IPS-18c (cell line): Measurements from ENCODE around the gene NUTM1.
"Not testable (repeated sequence)": the region's sequence is repeated elsewhere in the genome, so short reads cannot be mapped to it uniquely, and the experiment has no call there.

Experiments
- H3K4me3 ChIP-seq: 2 replicates; pipeline ENCODE4 v1.7.0; 2013; ENCODE audit warnings: low read depth, mild to moderate bottlenecking, low read length, moderate library complexity; ENCODE audit not compliant: insufficient read depth
- H3K9me3 ChIP-seq: one replicate; pipeline ENCODE4 v1.6.1; 2013; ENCODE audit warnings: mild to moderate bottlenecking, low read length, moderate library complexity; ENCODE audit not compliant: control insufficient read depth, insufficient read depth

Gene NUTM1

DNA sequence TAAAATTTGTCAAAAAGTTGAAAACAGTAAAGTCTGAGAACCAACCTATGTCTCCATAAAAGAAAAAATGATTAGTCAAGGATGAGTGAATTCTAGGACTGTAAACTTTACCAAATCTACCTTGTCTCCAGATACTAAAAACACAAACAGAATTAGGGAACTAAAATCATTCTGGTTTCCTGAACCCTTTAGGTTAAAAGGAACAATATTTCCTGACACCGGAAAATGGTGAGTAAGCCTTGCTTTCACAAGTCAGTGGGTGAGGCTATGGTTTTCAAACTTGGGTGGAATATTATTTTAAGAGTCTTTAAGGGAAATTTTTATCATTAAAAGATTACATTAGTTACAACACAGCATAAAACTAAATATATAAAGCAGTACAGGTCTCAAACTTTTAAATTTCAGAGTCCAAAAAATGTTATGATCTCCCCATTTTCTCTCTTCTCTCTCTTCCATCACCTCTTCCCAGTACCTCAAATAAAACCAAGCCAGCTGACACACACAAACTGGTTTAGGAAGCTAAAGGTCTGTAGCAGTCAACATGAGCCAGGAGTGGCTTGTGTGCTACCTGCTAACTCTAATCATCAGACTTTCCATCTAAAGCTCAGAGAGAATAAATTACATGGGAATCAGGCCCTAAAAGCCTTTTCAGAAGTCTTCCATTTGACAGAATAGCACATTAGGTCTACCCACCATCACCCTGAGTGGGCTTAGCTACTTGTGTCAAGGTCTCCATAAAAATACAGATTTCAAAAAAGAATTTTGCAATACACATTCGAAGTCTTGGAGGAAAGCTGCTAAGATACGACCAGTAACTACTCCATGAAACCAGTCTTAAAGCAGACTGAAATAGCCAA, 7.7 kb upstream of the NUTM1 start:
- H3K9me3 ChIP-seq = peaks cover 3% of the 10 kb centered on the region
- no peak overlapping the region for H3K4me3 ChIP-seq

DNA sequence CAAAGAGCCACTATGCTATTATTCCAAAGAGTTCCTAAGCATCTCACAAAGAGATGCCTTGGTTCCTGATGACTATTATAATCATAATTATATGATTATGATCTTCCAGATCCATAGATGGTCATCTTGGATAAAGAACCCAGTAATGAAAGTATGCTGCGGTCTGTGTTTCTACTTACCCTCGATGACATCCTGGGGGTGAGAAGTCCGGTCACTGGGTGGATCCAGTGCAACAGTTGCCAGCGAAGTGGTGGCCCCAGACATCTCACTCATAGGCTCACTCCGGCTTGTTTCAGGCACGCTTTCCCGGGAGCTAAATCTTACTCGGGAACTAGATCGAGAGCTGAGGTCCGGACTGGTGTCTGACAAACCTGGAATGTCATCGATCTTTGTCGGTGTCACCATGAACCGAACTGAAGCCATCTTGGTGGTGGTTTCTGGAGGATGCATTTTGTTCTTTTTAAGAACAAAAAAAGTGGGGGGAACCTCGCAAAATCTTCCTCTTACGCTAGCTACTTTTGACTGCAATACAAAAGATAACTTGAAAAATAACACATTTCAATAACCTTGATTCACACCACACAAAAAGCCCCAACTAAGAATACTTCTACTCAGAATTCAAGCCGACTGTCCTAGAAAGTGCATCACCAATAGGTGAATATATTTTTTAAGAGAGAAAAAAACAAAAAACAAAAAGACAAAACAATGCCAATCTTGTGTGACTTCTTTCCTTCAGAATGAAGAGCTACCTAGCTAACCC, 6.7 kb upstream of the NUTM1 start:
- H3K4me3 ChIP-seq = peak overlapping the region; percentile 76; the same call in 1 of the 2 replicates
- H3K9me3 ChIP-seq = peaks cover 3% of the 10 kb centered on the region

DNA sequence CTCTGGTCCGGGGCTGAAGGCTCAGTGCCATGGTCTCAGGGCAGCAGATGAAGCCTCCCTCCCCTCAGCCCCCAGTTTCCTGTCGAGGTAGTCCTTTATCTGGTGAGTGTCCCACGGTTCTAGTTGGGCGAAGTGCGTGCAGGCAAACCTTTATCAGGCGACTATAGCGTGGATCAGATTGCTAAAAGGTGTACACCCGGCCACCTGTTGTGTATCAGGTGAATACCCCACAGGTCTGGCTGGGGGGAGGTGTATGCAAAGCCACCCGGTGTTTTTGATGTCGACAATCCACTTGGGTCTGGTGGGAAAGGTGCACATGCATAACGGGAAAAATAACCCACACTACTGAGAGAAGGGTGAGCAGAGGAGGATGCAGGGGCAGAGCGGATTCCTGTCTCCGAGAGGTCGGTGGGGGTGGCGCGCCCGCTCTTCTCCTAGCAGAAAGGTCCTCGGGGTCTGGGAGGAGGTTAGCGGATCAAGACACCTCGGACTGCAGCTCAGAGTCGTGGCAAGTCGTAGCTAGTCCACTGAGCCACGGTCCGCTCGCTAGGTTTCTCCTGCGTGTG, 6.0 kb upstream of the NUTM1 start:
- peaks cover 3% of the 10 kb centered on the region for H3K9me3 ChIP-seq
- peak overlapping the region; percentile 76 for H3K4me3 ChIP-seq

DNA sequence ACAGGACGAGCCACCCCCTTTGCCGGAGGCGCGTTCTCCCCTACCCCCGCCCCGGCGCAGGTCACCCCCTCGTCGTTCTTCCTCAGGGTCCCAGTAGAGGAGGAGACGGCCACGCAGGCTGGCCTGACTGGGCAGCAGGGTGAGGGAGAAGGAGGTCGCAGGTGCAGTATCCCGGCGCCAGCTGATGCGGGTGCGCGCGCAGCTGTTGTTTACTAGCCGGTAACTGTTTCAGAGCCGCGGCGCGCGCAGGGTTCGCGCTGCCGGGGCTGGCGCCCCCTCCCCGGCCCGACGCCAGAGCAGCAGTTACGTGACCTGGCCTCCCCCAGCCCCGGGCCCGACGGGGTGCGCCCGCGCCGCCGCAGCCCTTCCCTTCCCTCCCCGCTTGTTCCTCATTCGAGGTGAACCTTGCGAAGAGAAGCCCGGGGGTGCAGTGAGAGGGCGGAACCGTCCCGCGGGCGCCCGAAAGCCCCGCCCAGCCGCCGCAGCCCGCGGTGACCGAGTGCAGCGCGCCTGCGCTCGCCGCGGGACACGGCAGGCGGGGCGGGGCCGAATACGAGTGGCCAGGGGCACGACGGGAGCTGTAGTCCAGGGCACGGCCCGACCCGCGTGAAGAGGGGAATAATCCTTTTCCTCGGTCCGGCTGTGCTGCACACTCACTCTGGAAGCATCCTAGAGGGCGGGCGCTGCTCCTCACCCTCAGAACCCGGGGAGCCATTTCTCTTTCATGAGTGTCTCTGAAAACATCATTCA, 5.4 kb upstream of the NUTM1 start, which contains the start of gene SLC12A6:
Gene SLC12A6 (minus strand): TSS at position 225 of the 750 bp plus-strand sequence. CDS start 1,101 bp downstream, outside the sequence.
- H3K9me3 ChIP-seq = peaks cover 3% of the 10 kb centered on the region
- H3K4me3 ChIP-seq = peak within 1 kb of the TSS; percentile 76

DNA sequence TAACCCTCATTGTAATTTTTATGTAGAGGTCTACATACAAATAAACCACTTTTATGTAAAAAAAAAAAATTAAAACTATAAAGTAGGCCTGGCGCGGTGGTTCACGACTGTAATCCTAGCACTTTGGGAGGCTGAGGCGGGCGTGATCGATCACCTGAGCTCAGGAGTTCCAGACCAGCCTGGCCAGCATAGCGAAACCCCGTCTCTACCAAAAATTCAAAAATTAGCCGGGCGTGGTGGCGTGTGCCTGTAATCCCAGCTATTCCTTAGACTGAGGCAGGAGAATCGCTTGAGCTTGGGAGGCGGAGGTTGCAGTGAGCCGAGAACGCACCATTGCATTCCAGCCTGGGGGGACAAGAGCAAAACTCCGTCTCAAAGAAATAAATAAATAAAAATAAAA, 4.8 kb upstream of the NUTM1 start:
- H3K4me3 ChIP-seq = peak overlapping the region; percentile 76

DNA sequence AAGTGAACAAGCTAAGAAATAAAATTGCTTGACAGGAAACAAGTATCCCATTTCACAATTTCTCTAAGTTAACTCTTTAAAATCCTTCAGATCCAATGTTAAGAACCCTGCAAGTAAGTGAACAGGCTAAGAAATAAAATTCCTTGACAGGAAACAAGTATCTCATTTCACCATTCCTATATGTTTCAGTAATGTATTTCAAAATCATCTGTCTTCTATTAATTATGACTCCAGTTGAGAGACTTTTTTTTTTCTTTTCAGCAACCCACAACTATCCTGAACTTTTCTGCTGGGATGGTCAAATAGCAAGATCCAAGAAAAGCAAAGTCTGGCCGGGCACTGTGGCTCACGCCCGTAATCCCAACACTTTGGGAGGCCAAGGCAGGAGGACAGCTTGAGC, 3.2 kb upstream of the NUTM1 start:
- H3K9me3 ChIP-seq = no peaks in the 10 kb centered on the region

More for the DNA sequence above, 4.8 kb upstream of the NUTM1 start:
- H3K9me3 ChIP-seq = peaks cover 1% of the 10 kb centered on the region

DNA sequence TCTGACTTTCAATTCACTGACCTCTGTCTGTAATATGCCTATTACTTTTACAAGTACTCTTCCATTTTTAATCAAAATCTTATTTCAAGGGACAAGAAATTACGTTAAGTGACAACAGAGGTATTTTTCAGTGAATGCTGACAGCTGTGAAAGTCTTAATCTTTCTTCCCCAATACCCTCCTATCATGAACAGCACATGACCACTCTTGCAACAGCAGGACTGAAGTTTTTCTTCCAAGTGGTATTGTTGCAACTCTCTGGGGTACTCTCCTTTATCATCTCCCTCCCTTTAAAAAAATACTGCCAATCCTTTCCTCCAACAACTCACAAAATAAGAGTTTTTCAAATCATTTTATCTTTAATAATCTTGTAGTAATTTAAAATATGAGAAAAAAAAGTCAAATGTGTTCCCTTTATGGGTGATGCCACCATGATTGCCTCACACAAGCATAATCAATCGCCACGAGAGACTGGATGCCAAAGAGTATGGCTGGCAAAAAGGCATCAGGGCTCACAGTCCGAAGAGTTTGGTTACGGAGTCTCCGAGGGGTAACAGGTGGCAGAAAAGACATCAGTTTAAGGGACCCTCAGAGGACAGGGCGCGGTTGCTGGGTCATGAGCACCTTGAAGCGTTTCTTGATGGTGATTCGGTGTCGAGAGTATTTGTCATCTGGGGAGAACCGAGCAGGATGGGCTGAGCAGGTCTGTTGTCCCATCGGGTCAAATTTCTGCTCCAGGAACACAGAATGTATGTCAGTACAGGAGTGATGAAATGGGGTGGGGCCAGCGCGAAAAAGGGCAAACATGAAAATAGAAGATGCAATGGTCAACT, 1.5 kb upstream of the NUTM1 start:
- H3K4me3 ChIP-seq = peak overlapping the region; percentile 79; the same call in 1 of the 2 replicates
- H3K9me3 ChIP-seq = no peaks in the 10 kb centered on the region

More for the DNA sequence above, 3.2 kb upstream of the NUTM1 start:
- no peak overlapping the region for H3K4me3 ChIP-seq

DNA sequence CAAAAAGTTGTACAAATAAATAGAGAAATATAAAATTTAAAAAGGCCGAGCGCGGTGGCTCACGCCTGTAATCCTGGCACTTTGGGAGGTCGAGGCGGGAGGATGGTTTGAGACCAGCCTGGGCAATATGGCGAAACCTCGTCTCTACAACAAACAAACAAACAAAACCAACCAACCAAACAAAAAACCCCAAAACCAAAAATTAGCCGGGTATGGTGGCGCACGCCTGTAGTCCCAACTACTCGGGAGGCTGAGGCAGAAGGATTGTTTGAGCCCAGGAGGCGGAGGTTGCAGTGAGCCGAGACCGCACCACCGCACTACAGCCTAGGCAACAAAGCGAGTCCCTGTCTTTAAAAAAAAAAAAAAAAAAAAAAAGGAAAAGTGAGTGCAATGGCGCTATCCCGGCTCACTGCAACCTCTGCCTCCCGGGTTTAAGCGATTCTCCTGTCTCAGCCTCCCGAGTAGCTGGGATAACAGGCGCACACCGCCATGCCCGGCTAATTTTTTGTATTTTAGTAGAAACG, 840 bp upstream of the NUTM1 start:
- not testable (repeated sequence) for H3K9me3 ChIP-seq
- H3K4me3 ChIP-seq = peak overlapping the region; percentile 79

DNA sequence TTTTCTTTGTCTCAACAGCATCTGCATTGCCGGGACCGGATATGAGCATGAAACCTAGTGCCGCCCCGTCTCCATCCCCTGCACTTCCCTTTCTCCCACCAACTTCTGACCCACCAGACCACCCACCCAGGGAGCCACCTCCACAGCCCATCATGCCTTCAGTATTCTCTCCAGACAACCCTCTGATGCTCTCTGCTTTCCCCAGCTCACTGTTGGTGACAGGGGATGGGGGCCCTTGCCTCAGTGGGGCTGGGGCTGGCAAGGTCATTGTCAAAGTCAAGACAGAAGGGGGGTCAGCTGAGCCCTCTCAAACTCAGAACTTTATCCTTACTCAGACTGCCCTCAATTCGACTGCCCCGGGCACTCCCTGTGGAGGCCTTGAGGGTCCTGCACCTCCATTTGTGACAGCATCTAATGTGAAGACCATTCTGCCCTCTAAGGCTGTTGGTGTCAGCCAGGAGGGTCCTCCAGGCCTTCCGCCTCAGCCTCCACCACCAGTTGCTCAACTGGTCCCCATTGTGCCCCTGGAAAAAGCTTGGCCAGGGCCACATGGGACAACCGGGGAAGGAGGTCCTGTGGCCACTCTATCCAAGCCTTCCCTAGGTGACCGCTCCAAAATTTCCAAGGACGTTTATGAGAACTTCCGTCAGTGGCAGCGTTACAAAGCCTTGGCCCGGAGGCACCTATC, 5.0 kb downstream of the NUTM1 start:
- no peaks in the 10 kb centered on the region for H3K9me3 ChIP-seq
- no peak overlapping the region for H3K4me3 ChIP-seq

DNA sequence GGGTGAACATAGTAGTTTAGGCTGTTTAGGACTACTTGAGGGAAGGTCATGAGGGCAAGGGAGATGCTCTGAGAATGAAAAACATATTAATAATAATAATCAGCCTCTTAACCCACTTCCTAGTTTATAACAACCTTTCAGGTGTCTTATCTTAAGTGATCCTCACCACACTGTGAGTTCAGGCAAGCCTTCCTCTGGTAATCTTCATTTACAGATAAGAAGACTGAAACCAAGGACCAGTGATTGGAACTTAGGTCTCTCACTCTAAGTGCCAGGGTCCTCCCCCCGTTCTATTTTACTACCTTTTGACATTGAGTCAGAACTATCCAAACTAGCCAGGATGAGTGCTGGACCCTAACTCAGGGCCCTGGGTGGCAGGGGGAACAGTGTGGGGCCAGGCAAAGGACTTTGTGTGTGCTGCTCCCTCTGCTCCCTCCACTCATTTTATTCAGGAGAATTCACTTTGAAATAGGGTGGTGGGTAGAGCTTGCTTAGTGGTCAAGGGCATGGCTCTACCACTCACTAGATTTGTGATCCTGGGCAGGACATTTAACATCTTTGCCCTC, 5.7 kb downstream of the NUTM1 start:
- H3K4me3 ChIP-seq = no peak overlapping the region
- no peaks in the 10 kb centered on the region for H3K9me3 ChIP-seq

DNA sequence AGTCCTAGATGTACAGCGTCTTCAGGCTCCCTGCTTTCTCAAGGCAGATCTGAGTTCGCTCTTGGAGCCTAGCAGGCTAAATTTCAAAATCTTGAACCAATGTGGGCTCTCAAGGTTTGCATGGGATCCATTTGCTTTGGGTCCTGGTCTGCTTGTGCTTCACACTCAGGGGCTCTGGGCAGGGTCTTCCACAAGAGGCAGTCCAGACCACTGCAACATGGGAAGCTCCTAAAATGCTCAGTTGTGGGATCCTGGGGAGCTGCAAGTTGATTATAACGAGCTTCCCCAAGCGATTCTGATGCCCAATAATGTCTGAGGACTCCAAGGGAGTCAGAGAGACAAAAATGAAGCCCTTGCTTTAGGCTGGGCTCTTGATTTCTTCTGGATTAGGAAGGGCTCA, 6.7 kb downstream of the NUTM1 start:
- Histone ChIP-seq H3K9me3 (no peaks in the 10 kb centered on the region), H3K4me3 (no peak overlapping the region)

DNA sequence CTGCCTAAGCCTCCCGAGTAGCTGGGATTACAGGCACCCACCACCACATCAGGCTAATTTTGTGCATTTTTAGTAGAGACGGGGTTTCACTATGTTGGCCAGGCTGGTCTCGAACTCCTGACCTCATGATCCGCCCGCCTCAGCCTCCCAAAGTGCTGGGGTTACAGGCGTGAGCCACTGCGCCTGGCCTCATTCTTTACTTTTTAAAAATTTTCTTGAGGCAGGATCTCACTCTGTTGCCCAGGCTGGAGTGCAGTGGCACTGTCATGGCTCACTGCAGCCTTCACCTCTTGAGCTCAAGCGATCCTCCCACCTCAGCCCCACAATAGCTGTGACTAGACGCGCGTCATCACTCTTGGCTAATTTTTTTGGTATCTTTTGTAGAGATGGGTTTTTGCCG, 9.9 kb downstream of the NUTM1 start:
- H3K4me3 ChIP-seq, H3K9me3 ChIP-seq: not testable (repeated sequence)

DNA sequence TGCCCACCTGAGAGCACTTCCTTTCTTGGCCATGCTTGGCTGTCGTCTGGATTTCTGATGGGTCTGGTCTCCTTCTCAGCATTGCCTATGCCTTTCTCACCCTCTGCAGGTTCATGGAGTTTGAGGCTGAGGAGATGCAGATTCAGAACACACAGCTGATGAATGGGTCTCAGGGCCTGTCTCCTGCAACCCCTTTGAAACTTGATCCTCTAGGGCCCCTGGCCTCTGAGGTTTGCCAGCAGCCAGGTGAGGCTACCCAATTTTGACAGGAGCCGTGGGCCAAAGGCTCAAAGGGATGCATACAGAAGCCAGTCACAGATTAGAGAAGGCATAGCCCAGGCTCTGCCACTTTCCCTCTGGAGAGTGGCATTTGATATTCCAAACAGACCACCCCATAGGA, 10.5 kb downstream of the NUTM1 start:
- no peak overlapping the region for H3K4me3 ChIP-seq
- H3K9me3 ChIP-seq = no peaks in the 10 kb centered on the region

DNA sequence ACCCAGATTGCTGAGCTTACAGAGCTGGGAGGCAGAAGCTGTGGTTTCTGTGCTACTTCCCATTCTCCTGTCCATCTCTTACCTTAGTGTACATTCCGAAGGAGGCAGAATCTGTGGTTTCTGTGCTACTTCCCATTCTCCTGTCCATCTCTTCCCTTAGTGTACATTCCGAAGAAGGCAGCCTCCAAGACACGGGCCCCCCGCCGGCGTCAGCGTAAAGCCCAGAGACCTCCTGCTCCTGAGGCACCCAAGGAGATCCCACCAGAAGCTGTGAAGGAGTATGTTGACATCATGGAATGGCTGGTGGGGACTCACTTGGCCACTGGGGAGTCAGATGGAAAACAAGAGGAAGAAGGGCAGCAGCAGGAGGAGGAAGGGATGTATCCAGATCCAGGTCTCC, 11.2 kb downstream of the NUTM1 start:
- Histone ChIP-seq H3K4me3 (no peak overlapping the region), H3K9me3 (no peaks in the 10 kb centered on the region)

DNA sequence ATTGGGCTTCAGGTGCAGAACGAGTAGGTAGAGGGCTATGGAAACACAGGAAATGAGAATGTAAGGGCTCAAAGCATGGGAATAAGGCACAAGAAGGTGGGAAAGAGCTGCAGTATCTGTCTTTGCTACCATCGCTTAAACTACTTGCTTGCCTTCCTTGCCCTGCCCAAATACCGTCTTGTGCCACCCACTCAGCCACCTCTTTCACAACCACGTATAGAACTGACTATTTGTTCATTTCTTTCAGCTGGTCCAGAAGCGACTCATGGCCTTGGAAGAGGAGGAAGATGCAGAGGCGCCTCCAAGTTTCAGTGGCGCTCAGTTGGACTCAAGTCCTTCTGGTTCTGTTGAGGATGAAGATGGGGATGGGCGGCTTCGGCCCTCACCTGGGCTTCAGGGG, 12.1 kb downstream of the NUTM1 start:
- H3K4me3 ChIP-seq = no peak overlapping the region

More for the DNA sequence above, 12.1 kb downstream of the NUTM1 start:
- H3K9me3 ChIP-seq = no peaks in the 10 kb centered on the region
